Psoas muscle (tissue), 8 donors: ENCODE results near the gene CIAO2B. TPM values are rescaled to one million over a fixed set of nuclear protein-coding genes. Genes with fewer than 3 reads are reported as not detected.
"Not testable (repeated sequence)": the region's sequence is repeated elsewhere in the genome, so short reads cannot be mapped to it uniquely, and the experiment has no call there.

Source experiments
- ATAC-seq, 4 donors: fragments of 200-7000 bp; cut with Tn5 transposase; one replicate each; pipeline ENCODE4 v1.9.1; 2020; ENCODE audit warnings: moderate library complexity in 3 of 4, mild to moderate bottlenecking in 2 of 4
- DNase-seq, 2 donors: peaks; one replicate each; pipeline ENCODE4 v3.0.0-alpha.2; 2020
- H3K27ac ChIP-seq: fragments of 200-600 bp; one replicate; pipeline ENCODE4 v1.8.0; 2022
- H3K27me3 ChIP-seq, 3 donors: fragments of 200-600 bp in 1 of 3; one replicate each; pipeline versions ENCODE4 v1.6.1 to v1.8.0; 2013 to 2022; ENCODE audit warnings: low read length in 2 of 3, mild to moderate bottlenecking in 2 of 3, moderate library complexity in 1 of 3; ENCODE audit not compliant: insufficient read depth in 3 of 3
- H3K36me3 ChIP-seq, 2 donors: fragments of 200-600 bp in 1 of 2; one replicate each; pipeline versions ENCODE4 v1.6.1 to v1.8.0; 2013 to 2022; ENCODE audit warnings: low read depth in 1 of 2, mild to moderate bottlenecking in 1 of 2, moderate library complexity in 1 of 2; ENCODE audit not compliant: insufficient read depth in 1 of 2
- H3K4me1 ChIP-seq: fragments of 200-600 bp; one replicate; pipeline ENCODE4 v1.8.0; 2022
- H3K4me3 ChIP-seq: fragments of 200-600 bp; one replicate; pipeline ENCODE4 v1.8.0; 2022; ENCODE audit warnings: mild to moderate bottlenecking
- H3K9me3 ChIP-seq: fragments of 200-600 bp; one replicate; pipeline ENCODE4 v1.8.0; 2022
- WGBS, 3 donors: extraction: QIAGEN DNeasy Blood & Tissue Kit; methylation state at CpG; one replicate each; pipeline versions ENCODE4 v1.1.6 to v1.1.7; 2013; 5-methylcytosine and 5-hydroxymethylcytosine counted together
- intact Hi-C, 2 donors: fragments of 100-400 bp; cut with DNase I; formaldehyde crosslinking; loops; one replicate each; pipeline versions ENCODE4 v1.11.0 to v1.14.2; 2022
- polyA plus RNA-seq, 3 donors: library from polyadenylated mRNA; stranded (reverse); fragments of 200-250 nt; gene quantifications; one replicate each; pipeline ENCODE4 v1.2.3, GENCODE V29; 2013
- total RNA-seq, 4 donors: library from RNA; stranded (reverse); fragmentation: NEBNext Ultra II Directional in 2 of 4; extraction: Animal tissue kit (Norgen Biotek cat#: 25700) in 2 of 4; gene quantifications; one replicate each; pipeline versions ENCODE4 v1.2.1 to v1.2.4, GENCODE V29; 2021 to 2023
- TF ChIP-seq, protein P1 (sequence below): fragments of 200-600 bp; IDR thresholded peaks from one replicate; pipeline ENCODE4 v1.8.0; 2022; ENCODE audit warnings: antibody characterized with exemption
- donor health status: healthy with polysubstance abuse.
- donor health status: DM: no; HTN: no; CAD: no; lungs with moderate emphysema.
- donor health status: Bipolar disorder and iron deficiency.
- donor health status: healthy.
- donor health status: DM: yes; HTN: yes; CAD: no.
- donor health status: DM: no; HTN: no; CAD: no.
- donor health status: DM: no; HTN: no; CAD: no.
- donor health status: DM: yes; HTN: yes; CAD: no.

The CIAO2B gene
- total and polyA plus RNA-seq, 7 donors = 145 to 818 (median 346) TPM

DNA sequence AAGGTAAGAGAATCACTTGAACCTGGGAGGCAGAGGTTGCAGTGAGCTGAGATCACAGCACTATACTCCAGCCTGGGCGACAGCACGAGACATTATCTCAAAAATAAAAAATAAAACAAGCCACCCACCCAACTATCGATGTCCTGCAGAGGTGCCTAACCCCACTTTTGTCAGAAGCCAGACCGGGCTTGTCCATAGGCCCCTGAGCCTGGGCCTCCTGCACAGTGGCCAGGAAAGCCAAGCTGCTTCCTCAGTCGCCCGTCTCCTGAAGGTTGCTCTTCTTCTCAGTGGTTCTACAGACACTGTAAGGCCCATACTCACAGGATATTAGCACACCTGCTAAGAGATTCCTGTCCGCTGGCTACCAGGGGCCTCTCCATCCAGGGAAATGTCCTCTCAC, 12.3 kb upstream of the CIAO2B start:
- no peak overlapping the region for H3K4me3 ChIP-seq
- ATAC-seq = no peak
- TF ChIP-seq, protein P1, sequence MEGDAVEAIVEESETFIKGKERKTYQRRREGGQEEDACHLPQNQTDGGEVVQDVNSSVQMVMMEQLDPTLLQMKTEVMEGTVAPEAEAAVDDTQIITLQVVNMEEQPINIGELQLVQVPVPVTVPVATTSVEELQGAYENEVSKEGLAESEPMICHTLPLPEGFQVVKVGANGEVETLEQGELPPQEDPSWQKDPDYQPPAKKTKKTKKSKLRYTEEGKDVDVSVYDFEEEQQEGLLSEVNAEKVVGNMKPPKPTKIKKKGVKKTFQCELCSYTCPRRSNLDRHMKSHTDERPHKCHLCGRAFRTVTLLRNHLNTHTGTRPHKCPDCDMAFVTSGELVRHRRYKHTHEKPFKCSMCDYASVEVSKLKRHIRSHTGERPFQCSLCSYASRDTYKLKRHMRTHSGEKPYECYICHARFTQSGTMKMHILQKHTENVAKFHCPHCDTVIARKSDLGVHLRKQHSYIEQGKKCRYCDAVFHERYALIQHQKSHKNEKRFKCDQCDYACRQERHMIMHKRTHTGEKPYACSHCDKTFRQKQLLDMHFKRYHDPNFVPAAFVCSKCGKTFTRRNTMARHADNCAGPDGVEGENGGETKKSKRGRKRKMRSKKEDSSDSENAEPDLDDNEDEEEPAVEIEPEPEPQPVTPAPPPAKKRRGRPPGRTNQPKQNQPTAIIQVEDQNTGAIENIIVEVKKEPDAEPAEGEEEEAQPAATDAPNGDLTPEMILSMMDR = no peak
- no peaks in the 10 kb centered on the region for H3K4me1 ChIP-seq
- peaks cover 3 to 31% of the 10 kb centered on the region in 2 donors for H3K36me3 ChIP-seq
- peaks cover 5% of the 10 kb centered on the region for H3K9me3 ChIP-seq
- H3K27ac ChIP-seq = no peak overlapping the region
- intact Hi-C loops = loop anchor here in 1 of 2 donors (5.0 kb wide), 1 partner anchor 49 kb away; no protein-coding TSS in a partner anchor
- no peaks in the 10 kb centered on the region for H3K27me3 ChIP-seq
- WGBS, 3 donors = 64 to 72% (median 67%) methylated on average over 7 of the region's 7 CpGs
- DNase-seq = no peak

DNA sequence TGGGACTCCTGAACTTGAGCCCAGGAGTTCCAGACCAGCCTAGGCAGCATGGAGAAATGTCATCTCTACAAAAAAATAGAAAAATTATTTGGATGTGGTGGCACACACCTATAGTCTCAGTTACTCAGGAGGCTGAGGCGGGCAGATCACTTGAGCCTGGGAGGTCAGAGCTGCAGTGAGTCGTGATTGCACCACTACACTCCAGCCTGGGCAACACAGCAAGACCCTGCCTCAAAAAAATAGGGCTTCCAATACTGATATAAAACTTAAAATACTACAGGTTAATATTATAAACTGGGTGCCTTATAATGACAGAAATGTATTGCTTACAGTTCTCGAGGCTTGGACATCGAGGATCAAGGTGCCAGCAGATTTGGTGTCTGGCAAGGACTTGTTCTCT, 11.7 kb upstream of the CIAO2B start:
- 71 to 86% (median 72%) methylated on average over 4 of the region's 4 CpGs for WGBS, 3 donors

DNA sequence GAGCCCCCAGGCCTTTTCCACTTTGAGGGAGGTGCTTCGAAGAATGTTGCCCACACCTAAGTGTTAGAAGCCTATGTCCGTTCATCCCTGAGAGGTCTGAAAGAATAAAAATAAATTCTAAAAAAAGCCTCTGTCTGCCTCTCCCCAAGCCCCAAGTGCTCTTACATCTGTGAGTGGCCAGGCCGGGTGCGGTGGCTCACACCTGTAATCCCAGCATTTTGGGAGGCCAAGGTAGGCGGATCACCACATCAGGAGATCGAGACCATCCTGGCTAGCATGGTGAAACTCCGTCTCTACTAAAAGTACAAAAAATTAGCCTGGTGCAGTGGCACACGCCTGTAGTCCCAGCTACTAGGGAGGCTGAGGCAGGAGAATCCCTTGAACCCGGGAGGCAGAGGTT, 10.8 kb upstream of the CIAO2B start:
- intact Hi-C loops = loop anchor here in 1 of 2 donors (5.0 kb wide), 1 partner anchor 48 kb away; no protein-coding TSS in a partner anchor
- not testable (repeated sequence) for H3K4me3 ChIP-seq, H3K27me3 ChIP-seq, H3K9me3 ChIP-seq, ATAC-seq, DNase-seq, H3K4me1 ChIP-seq
- H3K36me3 ChIP-seq = peaks cover 3 to 47% of the 10 kb centered on the region in 2 donors
- WGBS, 3 donors = 72 to 83% (median 73%) methylated on average over 9 of the region's 9 CpGs
- H3K27ac ChIP-seq = peak overlapping the region; percentile 9

More for the DNA sequence above, 11.7 kb upstream of the CIAO2B start:
- H3K4me1 ChIP-seq = no peaks in the 10 kb centered on the region
- no peak overlapping the region for H3K4me3 ChIP-seq
- H3K9me3 ChIP-seq = no peaks in the 10 kb centered on the region
- TF ChIP-seq, protein P1 = no peak
- H3K27ac ChIP-seq = no peak overlapping the region
- H3K36me3 ChIP-seq = peaks cover 3 to 37% of the 10 kb centered on the region in 2 donors
- ATAC-seq (no peak), DNase-seq (no peak)
- H3K27me3 ChIP-seq = no peaks in the 10 kb centered on the region
- intact Hi-C loops = loop anchor here in 1 of 2 donors (5.0 kb wide), 1 partner anchor 49 kb away; no protein-coding TSS in a partner anchor

DNA sequence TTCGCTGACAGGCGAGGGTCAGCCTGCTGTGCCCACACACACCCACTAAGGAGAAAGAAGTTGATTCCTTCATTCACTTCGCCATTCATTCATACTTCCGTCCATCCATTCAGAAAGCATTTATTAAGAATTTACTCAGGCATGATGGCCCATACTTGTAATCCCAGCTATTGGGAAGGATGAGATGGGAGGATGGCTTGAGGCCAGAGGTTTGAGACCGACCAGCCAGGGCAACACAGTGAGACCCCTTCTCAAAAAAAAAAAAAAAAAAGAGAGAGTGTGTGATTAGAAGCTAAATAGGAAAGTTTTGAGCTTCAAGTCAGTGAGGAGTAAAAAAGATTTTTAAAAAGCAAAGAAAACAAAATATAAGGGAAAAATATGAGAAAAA, 9.8 kb upstream of the CIAO2B start:
- Histone ChIP-seq H3K27me3 (no peaks in the 10 kb centered on the region), H3K9me3 (no peaks in the 10 kb centered on the region), H3K27ac (peak overlapping the region; percentile 16), H3K36me3 (peaks cover 3 to 56% of the 10 kb centered on the region in 2 donors), H3K4me3 (no peak overlapping the region), H3K4me1 (no peaks in the 10 kb centered on the region)
- TF ChIP-seq, protein P1 = no peak
- no peak for DNase-seq
- no peak for ATAC-seq
- intact Hi-C loops = no loop called here
- 82 to 87% (median 87%) methylated on average over 5 of the region's 5 CpGs for WGBS, 3 donors

DNA sequence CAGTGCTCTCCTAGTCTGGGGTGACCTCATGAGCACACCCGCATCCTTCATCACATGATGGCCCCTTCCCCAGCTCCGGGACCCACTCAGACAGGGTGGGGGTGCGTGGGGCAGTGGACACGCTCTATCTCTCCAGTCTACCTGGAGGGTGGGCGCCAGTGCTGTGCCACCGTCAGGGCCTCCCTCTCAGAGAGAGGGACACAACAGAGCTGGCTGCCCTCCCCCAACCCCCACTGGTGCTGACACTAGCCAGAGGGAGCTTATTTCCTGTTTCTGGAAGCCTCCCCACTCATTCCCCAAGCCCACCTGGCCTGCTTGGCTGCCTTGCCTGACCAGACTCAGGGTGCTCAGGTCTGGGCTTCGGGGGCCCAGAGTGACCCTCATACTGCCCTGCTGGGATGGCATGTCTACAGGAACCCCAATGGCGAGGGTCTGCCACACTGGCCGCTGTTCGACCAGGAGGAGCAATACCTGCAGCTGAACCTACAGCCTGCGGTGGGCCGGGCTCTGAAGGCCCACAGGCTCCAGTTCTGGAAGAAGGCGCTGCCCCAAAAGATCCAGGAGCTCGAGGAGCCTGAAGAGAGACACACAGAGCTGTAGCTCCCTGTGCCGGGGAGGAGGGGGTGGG, 9.3 kb upstream of the CIAO2B start:
- H3K4me1 ChIP-seq = no peaks in the 10 kb centered on the region
- no peaks in the 10 kb centered on the region for H3K9me3 ChIP-seq
- 88 to 92% (median 90%) methylated on average over 15 of the region's 15 CpGs for WGBS, 3 donors

More for the DNA sequence above, 9.3 kb upstream of the CIAO2B start:
- no peak overlapping the region for H3K4me3 ChIP-seq
- ATAC-seq (no peak), DNase-seq (peak in 1 of 2 donors; percentile 36)
- H3K27ac ChIP-seq = peak overlapping the region; percentile 16
- intact Hi-C loops = no loop called here
- no peaks in the 10 kb centered on the region for H3K27me3 ChIP-seq
- H3K36me3 ChIP-seq = peaks cover 3 to 61% of the 10 kb centered on the region in 2 donors
- TF ChIP-seq, protein P1 = no peak
